ENCODE data around the gene GLTP.
"Not testable (repeated sequence)": the region's sequence is repeated elsewhere in the genome, so short reads cannot be mapped to it uniquely, and the experiment has no call there.

The GLTP gene

DNA sequence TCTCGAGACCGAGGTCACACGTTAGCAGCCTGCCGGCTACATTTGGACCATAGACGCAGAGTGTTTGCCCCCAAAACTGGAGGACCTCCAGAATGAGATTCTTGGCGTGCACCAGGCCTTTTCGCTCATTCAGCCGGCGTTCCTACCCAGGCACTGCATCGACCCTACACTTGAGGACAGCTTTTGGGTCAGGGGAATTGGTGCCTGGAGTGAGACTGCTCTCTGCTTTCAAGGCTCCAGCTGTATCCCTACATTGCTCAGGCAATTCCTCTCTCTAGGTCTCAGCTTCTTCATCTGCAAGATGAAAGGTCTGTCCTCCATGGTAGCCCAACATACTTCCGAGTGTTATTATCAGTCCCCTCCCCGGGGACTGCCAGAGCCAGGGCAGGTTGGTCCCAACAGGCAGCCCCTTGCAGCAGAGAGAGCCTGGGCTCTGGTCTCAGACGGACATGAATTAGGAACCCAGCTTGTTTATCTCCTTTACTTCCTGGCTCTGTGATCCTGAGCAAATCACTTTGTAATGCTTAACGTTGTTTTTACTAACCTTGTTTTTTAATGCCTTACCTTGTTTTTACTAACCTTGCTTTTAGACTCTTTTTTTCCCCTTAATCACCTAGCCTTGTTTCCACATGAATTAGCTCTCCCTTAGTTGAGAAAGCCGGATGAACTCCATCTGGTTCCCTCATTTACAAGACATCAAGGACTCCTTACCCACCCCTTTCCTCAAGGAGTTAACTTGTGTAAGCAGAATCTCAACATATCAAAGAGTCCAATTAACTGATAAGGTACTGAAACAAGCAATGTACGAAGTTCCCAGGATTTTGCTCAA, 20.6 kb upstream of the GLTP start:
- peak; percentile 15 for DNase-seq

DNA sequence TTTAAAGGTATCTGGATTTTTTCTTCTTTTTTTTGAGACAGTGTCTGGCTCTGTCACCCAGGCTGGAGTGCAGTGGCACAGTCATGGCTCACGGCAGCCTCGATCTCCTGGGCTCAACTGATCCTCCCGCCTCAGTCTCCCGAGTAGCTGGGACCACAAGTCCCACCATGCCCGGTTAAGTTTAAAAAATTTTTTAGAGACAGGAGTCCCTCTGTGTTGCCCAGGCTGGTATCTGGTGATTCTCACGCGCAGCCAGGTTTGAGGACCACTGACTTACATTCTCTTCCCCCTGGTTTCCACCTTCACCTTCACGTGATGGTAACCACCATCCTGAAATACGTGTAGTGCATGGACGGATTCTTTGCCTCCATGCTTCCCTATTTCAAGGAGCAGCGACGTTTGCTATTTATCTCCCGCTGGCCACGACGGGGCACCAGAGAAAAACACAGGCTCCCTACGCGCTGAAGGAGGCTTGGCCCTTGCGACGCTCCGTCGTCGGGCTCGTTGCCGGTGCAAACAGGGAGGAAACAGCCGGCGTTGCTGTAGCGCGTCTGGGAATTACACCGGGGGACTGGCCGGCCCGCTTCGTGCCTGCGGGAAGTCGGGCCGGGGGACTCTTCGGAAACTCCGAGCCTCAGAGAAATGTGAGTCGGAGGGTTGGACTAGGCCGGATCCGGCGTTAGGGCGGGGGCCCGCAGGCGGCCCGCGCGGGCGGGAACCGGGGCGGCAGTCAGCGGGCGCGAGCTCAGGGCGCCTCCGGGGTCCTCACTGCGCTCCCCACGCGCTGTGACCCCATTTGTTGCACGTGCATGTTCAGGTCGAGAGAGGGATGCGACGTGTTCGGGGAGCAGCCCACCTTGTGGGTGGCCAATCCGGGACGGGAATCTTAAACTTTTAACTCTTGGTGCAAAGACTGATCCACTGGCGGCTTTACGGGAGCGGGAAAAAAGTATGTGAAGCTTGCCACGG, 19.7 kb upstream of the GLTP start, which contains the start of gene TCHP:
Gene TCHP, plus strand, starts transcription at position 492 of the 969 bp plus-strand sequence. CDS start 2,753 bp downstream, outside the sequence.
- peak; percentile 82 for DNase-seq

DNA sequence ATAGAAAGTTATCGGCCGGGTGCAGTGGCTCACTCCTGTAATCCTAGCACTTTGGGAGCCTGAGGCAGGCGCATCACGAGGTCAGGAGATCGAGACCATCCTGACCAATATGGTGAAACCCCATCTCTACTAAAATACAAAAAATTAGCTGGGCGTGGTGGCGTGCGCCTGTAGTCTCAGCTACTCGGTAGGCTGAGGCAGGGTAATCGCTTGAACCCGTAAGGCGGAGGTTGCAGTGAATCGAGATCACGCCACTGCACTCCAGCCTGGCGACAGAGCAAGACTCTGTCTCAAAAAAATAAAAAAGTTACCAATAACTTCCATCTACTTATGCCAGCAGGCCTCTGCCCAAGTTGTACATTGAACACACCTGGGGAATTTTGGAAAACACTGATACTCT, 19.0 kb upstream of the GLTP start:
- not testable (repeated sequence) for DNase-seq

DNA sequence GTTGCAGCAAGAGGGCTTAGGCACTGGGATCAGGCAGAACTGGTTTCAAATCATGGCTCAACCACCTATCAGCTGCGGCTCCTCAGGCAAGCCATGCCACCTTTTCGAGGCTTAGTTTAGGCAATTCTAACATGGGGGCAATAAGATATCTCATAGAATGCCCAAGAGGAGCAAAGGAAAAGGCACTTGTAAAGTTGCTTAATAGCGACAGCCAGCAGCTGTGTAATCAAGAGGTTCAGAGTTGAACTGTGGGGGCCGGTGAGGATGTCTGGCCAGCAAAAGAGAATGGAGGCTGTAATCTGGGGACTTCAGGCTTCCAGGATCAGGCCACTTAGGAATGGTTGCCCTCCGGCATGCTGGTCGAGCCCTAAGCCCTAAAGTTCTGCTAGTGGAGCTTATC, 16.7 kb upstream of the GLTP start:
- DNase-seq: no peak

DNA sequence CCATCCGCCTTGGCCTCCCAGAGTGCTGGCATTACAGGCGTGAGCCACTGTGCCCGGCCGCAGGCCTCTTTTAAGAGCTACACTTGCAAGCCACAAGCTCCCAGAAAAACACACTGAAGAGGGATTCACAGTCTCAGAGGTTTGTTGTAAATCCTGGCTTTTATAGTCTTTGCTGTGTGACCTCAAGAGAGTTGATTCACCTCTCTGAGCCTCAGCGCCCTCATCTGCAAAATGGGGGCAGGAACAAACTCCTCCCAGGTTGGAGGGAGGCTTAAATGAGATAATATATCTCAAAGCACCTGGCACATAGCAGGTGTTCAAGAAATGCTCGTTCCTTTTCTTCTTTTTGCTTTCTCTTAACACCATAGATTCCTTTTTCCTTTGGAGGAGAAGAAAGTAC, 15.8 kb upstream of the GLTP start:
- DNase-seq: no peak

DNA sequence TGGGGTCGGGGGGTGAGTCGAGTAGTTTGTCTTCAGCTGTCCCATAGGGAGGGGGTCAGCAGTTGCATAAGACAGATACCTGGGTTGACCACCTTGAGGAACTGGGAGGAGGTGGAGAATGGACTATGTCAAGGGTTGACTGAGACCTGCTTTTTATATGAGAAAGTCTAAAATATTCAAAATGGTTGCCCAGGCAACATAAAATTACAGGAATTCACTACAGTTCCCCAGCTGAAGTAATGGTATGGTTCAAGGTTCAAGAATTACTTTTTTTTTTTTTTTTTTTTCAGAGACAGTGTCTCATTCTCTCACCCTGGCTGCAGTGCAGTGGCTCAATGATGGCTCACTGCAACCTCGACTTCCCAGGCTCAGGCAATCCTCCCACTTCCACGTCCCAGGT, 14.6 kb upstream of the GLTP start:
- no peak for DNase-seq

DNA sequence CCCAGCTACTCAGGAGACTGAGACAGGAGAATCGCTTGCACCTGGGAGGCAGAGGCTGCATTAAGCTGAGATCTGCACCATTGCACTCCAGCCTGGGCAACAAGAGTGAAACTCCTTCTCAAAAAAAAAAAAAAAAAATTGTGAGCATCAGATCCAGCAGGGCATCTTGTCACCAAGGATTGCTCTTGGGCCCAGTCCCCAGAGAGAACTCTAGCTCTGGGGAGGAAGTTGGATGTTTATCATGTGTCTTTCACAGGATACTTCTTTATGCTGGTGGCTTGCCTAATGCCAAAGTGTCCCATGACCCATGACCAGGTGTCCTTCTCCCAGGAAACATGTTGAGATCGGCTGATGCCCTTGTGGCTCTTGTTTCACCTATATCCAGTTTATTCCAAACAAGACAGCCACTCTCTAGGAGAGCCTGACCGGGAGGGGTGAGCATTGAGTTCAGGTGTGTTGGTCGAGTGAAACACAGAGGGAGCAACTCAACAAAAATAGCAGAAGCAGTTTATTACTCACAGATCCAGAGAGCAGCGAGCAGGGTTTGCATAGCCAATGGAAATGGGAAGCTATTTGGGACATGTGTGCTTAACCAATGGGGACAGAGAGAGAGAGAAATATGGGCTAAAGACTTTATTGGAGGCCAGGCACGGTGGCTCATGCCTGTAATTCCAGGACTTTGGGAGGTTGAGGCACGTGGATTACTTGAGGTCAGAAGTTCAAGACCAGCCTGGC, 13.1 kb upstream of the GLTP start:
- no peak for DNase-seq

DNA sequence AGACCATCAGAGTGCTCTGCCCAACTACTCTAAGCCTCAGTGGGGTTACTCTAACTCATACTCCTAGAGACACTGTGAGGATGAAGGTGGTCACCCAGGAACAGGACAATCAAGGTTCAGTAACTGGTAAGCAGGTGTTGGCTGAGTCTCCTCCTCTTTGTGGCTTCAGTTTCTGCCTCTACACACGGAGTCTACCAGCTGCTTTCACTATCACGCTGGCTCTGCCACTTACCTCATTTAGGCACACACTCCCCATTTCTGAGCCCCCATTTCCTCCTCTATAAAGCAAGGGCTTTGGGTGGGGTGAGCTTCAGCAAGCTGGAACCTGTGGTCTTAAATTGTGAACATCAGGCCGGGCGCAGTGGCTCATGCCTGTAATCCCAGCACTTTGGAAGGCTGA, 12.4 kb upstream of the GLTP start:
- DNase-seq: no peak

DNA sequence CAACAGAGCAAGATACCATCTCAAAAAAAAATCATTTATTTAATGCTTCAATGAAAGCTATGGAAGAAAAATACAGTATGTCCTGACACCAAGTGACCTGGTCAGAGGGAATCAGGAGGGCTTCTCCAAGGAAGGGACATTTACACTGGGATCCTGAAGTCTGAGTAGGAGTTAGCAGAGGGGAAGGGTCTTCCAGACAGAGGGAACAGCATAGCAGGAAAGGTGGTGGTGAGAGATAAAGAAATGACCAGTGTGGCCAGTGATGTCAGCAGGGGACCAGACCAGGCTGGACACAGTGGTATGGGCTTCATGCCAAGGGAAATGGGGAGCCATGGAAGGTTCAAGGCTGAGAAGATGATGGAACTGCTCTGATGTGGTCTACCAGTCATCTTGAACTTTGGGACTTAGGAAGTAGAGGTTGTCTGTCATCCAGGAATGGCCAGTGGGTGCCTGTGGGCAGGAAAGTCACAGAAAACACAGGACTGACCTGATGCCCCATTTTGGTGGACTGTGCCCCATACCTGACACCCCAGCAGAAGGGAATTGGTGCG, 11.9 kb upstream of the GLTP start:
- DNase-seq: no peak

DNA sequence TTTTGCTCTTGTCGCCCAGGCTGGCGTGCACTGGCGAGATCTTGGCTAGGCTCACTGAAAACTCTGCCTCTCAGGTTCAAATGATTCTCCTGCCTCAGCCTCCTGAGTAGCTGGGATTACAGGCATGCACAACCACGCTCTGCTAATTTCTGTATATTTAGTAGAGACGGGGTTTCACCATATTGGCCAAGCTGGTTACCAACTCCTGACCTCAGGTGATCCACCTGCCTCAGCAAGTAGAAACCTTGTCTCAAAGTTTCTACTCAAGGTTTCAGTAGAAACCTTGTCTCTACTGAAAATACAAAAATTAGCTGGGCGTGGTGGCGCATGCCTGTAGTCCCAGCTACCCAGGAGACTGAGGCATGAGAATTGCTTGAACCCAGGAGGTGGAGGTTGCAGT, 11.4 kb upstream of the GLTP start:
- DNase-seq: not testable (repeated sequence)

DNA sequence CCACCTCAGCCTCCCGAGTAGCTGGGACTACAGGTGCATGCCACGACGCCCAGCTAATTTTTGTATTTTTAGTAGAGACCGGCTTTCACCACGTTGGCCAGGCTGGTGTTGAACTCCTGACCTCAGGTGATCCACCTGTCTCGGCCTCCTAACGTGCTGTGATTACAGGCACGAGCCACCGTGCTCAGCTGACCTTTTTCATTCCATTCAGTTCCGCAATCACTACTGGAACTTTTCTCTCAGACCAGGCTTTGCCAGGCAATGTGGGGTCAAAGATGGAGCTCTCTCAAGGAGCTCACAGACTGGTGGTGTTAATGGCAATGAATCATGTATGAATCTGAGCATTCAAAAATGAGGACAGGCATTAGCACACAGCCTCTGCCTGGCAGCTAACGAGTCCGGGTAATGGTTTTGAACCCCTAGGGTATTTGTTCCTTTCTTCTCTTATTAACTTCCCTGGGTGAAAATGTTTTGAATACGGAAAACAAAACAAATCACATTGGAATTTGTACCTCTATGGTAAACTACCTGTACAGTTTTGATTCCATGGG, 10.4 kb upstream of the GLTP start:
- DNase-seq: no peak

DNA sequence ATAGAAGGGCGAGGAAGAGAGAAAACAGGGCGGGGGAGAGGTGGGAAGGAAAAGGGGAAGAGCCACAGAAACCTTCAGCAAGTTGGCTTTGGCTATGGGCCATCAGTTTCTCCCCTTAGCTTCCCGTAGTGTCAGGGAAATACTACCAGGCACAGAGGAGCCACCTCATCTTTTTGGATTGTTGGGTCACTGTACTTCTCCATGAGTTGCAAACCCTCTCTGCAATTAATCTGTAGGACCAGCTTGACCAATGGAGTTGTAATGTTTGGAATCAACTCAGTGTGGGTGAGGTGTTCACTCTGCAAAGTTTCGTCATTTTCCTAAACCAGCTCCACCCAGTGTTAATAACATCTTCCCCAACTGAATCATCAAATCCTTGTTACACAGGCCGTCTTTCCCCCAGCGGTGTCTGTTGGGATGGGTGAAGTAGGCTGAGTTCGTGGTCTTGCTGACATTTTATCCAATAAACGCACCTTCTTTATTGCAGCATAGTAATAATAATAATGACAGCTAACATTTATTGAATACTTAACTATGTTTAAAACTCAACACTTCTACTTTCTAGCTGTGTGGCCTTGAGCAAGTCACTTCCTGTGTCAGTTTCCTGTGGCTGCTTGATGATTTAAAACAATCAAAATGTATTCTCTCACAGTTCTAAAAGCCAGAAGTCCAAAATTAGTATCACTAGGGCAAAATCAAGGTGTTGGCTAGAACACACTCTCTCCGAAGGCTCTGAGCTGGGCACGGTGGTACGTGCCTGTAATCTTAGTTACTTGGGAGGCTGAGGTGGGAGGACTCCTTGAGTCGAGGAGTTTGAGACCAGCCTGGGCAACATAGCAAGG, 8.1 kb upstream of the GLTP start:
- DNase-seq: peak; percentile 38

DNA sequence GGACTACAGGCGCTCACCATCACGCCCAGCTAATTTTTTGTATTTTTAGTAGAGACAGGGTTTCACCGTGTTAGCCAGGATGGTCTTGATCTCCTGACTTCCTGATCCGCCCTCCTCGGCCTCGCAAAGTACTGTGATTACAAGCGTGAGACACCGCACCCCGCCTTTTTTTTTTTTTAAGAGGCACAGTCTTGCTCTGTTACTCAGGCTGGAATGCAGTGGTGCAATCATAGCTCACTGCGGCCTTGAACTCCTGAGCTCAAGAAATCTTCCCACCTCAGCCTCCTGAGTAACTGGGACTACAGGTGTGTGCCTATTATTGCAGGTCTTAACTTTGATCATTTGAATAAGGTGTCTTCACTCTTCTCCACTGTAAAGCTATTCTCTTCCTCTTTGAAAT, 5.3 kb upstream of the GLTP start:
- DNase-seq: no peak

DNA sequence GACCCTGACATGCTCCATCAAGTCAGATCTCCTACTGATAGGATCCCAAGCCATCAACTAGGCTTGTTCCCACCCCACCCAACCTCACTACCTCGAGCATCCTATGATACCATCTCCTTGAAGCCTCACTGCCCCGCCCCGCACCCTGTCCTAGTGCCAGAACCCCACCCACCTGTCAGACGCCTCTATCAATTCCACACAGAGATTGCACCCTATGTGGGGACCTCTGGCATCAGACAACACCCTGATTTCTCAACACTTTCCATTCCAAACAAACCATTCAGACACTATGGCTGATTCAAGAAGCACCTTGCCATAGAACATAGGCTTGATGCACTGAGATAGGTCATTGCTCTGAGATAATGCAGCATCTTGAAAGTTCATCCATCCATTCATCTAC, 3.1 kb upstream of the GLTP start:
- no peak for DNase-seq

DNA sequence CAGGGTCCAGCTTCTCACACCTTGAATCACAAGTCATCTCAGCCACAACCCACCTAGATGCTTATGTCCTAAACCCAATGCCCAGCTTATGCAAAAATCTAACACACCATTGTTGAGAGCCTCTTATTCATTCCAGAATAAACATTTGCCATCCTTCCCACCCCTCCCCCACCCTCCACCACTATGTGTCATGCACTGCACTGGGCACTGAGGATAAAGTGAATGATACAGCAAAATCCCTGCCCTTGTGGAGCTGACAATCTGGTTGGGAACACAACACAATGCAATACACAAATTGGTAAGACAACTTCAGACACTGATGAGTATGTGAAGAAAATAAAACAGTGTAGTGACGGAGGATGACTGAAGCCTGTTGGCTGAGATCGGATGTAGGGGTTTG, 1.4 kb upstream of the GLTP start:
- DNase-seq: no peak

DNA sequence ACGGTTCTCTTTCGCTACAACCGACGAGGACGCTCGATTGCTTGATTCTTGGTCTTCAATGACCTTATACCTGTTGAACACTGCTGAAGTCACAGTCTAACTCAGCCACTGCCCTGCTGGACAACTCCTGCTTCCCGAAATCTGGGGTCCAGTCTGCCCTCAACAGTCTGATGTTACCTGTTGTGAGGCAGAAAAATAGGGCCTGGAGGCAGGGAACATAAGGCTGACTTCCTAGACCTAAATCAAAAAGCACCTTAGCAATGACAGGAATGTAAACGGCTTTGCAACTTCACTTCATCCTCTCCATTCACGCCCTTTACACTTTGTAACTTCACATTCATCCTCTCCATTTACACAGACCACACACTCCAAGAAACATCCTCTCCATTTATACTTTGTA, 597 bp upstream of the GLTP start:
- DNase-seq: no peak

DNA sequence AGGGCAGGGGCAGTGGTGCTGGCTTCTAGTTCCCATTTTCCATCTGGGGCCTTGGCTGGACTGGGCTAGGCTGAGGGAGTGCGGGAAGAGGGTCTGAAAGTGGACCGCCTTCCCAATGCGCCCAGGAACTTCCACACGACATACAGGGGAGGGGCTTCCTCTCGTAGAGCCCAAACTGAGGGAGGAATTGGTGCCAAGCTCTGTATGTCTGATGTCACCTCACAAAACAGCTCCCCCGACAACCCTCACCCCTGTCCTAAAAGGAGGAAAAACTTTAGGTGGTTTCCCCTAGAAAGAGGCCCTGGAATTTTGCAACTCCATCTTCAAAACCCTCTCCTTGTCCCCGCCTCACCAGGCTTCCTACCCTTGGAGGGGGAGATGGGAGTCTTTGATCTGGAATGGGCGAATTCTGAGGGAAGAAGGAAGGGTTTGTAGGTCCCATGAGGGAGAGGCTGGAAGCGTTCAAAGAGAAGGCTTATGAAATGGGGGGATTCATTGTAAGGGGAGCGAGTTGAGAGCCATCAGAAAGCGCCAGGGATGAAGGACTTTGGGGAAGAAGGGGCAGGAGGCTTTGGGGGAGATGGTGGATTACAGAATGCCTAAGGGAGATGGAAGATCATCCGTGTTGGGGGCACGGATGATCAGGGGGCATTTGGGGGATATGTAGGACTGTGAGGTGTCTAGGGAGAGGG, 844 bp downstream of the GLTP start:
- DNase-seq: no peak

DNA sequence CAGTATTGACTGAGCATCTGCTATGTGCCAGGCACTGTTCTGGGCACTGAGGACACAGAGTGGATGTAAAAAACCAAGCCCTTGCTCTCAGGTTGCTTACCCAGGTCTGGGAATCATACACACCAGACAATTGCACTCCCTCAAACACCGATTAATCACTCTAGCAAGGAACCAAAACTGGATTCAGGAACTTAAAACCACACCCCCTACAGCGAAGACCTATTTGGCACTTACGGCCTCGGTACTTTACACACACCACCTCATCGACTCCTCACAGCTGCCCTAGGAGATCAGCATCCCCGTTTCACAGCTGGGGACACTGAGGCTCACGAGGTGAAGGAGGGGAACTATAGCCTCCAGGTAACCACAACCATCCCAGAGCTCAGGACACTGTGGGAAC, 1.6 kb downstream of the GLTP start:
- no peak for DNase-seq

DNA sequence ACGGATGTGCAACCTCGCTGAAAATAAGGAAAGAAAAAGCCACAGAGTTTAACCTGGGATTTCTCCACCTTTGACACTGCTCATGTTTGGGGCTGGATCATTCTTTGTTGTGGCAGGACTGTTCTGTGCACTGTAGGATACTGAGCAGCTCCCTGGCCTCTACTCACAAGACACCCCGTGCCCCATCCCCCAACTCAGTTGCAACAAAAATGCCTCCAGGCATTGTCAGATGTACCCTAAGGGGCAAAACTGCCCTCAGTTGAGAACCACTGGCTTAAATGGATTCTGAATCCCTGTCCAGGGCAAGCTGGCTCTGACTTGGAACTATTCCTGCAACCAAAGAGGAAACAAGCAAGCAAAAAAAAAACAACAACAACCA, 2.1 kb downstream of the GLTP start:
- DNase-seq: no peak

DNA sequence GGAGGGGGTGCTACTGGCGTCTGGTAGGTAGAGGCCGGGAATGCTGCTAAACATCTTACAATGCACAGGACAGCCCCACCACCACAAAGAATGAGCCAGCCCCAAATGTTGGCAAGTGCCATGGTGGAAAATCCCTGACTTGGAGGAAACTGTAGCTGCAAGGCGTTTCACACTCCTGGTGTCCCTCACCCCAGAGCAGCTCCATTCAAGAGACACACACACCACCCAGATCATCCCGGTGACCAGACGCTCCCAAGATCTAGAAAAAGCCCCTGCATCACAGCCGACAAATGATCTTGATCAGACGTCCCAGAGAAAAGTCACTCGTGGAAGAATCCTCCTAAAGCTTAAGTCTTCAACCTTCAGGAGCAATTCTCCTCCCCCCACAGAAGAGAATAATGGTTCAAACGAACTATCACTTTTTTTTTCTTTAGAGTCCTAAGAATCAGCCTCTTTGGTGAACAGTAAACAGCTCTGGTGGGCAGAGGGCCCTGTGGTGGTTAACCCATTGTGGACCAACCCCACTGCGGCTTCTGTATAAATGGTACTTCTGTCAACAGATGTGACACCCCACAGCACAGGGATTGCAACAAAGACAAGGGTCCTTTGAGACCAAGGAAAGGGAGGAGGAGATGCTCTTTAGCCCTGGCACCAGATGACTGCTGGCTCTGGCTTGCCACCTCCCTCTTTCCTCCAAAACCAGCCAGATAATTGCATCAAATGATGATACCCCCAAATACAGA, 2.7 kb downstream of the GLTP start:
- DNase-seq: no peak
